H1 (cell line): ENCODE results near the gene ISOC2. TPM values are rescaled to one million over a fixed set of nuclear protein-coding genes. Genes with fewer than 3 reads are reported as not detected.

ENCODE experiments used
- CBX8 ChIP-seq: fragments of 300-800, 300-1000 bp; sonication (generic); IDR thresholded peaks from 2 replicates; pipeline ENCODE4 v1.7.1; 2016; ENCODE audit warnings: low read depth, low read length, borderline replicate concordance
- EP300 ChIP-seq, 2 experiments: IDR thresholded peaks; 1 replicate in 1 of 2; 2 replicates in 1 of 2; pipeline ENCODE4 v1.6.1; 2011 to 2012; ENCODE audit warnings: low read depth in 2 of 2, low read length in 2 of 2, mild to moderate bottlenecking in 2 of 2, borderline replicate concordance in 1 of 2, inconsistent platforms in 1 of 2, moderate library complexity in 1 of 2
- HDAC6 ChIP-seq: IDR thresholded peaks from one replicate; pipeline ENCODE4 v1.7.1; 2012; ENCODE audit warnings: low read depth, mild to moderate bottlenecking, inconsistent platforms, low read length, moderate library complexity
- JUND ChIP-seq: IDR thresholded peaks from 2 replicates; pipeline ENCODE4 v1.6.1; 2011; ENCODE audit warnings: mild to moderate bottlenecking, improper control_type of control experiment, low read length
- SIX5 ChIP-seq: IDR thresholded peaks from 2 replicates; pipeline ENCODE4 v1.6.1; 2011; ENCODE audit warnings: mild to moderate bottlenecking, low read depth, low read length
- YY1 ChIP-seq: IDR thresholded peaks from 2 replicates; pipeline ENCODE4 v1.6.1; 2011; ENCODE audit warnings: low read depth, mild to moderate bottlenecking, low read length
- polyA plus RNA-seq, 7 experiments: library from polyadenylated mRNA; depleted of rRNA in 3 of 7; stranded (reverse) in 5 of 7; unstranded in 2 of 7; fragments of >200 nt in 5 of 7; fragments of 200-250 nt in 2 of 7; gene quantifications; 1 replicate in 5 of 7; 2 replicates in 1 of 7; 4 replicates in 1 of 7; pipeline versions ENCODE4 v1.2.1 to v1.2.3, GENCODE V29; 2011 to 2013; ENCODE audit warnings: missing spikeins in 2 of 7, mixed read lengths in 2 of 7
- total RNA-seq: library from RNA; stranded (reverse); fragmentation: NEBNext Ultra II Directional; extraction: Animal tissue kit (Norgen Biotek cat#: 25700); gene quantifications from 2 replicates; pipeline ENCODE4 v1.2.1, GENCODE V29; 2021
- TF ChIP-seq, protein P1 (sequence below): fragments of 300-600 bp; sonication (generic); IDR thresholded peaks from 2 replicates; pipeline ENCODE4 v1.7.1; 2012; ENCODE audit warnings: low read length, moderate library complexity, mild to moderate bottlenecking, inconsistent platforms; ENCODE audit not compliant: insufficient replicate concordance

Gene ISOC2
- total and polyA plus RNA-seq, 2 of the 8 experiments (the other 6 are each of a cell fraction or from before 2014, with no cell fraction given), result 96.9 to 152 TPM

DNA sequence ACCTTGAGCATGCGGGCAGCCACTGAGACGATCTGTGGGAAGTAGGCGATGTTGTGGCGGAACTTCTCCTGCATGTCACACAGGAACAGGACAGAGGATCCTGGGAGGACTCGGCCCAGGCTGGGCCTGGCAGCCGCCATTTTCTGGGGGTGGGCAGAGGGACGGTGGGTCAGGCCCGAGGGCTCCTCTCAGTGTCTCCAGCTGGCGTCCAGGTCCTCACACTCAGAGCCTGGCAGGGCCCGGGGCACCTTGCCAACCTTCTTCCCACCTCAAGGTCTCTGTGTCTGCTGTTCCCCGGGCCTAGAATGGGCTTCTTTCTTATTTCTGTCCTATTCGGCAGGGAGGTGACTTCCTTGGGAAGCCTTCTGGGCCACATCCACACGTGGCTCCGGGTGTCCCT, 5.1 kb downstream of the ISOC2 start (continued):
- TF ChIP-seq, protein P1, sequence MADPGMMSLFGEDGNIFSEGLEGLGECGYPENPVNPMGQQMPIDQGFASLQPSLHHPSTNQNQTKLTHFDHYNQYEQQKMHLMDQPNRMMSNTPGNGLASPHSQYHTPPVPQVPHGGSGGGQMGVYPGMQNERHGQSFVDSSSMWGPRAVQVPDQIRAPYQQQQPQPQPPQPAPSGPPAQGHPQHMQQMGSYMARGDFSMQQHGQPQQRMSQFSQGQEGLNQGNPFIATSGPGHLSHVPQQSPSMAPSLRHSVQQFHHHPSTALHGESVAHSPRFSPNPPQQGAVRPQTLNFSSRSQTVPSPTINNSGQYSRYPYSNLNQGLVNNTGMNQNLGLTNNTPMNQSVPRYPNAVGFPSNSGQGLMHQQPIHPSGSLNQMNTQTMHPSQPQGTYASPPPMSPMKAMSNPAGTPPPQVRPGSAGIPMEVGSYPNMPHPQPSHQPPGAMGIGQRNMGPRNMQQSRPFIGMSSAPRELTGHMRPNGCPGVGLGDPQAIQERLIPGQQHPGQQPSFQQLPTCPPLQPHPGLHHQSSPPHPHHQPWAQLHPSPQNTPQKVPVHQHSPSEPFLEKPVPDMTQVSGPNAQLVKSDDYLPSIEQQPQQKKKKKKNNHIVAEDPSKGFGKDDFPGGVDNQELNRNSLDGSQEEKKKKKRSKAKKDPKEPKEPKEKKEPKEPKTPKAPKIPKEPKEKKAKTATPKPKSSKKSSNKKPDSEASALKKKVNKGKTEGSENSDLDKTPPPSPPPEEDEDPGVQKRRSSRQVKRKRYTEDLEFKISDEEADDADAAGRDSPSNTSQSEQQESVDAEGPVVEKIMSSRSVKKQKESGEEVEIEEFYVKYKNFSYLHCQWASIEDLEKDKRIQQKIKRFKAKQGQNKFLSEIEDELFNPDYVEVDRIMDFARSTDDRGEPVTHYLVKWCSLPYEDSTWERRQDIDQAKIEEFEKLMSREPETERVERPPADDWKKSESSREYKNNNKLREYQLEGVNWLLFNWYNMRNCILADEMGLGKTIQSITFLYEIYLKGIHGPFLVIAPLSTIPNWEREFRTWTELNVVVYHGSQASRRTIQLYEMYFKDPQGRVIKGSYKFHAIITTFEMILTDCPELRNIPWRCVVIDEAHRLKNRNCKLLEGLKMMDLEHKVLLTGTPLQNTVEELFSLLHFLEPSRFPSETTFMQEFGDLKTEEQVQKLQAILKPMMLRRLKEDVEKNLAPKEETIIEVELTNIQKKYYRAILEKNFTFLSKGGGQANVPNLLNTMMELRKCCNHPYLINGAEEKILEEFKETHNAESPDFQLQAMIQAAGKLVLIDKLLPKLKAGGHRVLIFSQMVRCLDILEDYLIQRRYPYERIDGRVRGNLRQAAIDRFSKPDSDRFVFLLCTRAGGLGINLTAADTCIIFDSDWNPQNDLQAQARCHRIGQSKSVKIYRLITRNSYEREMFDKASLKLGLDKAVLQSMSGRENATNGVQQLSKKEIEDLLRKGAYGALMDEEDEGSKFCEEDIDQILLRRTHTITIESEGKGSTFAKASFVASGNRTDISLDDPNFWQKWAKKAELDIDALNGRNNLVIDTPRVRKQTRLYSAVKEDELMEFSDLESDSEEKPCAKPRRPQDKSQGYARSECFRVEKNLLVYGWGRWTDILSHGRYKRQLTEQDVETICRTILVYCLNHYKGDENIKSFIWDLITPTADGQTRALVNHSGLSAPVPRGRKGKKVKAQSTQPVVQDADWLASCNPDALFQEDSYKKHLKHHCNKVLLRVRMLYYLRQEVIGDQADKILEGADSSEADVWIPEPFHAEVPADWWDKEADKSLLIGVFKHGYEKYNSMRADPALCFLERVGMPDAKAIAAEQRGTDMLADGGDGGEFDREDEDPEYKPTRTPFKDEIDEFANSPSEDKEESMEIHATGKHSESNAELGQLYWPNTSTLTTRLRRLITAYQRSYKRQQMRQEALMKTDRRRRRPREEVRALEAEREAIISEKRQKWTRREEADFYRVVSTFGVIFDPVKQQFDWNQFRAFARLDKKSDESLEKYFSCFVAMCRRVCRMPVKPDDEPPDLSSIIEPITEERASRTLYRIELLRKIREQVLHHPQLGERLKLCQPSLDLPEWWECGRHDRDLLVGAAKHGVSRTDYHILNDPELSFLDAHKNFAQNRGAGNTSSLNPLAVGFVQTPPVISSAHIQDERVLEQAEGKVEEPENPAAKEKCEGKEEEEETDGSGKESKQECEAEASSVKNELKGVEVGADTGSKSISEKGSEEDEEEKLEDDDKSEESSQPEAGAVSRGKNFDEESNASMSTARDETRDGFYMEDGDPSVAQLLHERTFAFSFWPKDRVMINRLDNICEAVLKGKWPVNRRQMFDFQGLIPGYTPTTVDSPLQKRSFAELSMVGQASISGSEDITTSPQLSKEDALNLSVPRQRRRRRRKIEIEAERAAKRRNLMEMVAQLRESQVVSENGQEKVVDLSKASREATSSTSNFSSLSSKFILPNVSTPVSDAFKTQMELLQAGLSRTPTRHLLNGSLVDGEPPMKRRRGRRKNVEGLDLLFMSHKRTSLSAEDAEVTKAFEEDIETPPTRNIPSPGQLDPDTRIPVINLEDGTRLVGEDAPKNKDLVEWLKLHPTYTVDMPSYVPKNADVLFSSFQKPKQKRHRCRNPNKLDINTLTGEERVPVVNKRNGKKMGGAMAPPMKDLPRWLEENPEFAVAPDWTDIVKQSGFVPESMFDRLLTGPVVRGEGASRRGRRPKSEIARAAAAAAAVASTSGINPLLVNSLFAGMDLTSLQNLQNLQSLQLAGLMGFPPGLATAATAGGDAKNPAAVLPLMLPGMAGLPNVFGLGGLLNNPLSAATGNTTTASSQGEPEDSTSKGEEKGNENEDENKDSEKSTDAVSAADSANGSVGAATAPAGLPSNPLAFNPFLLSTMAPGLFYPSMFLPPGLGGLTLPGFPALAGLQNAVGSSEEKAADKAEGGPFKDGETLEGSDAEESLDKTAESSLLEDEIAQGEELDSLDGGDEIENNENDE, result no peak
- TF ChIP-seq JUND (no peak), CBX8 (no peak), SIX5 (no peak), EP300 (IDR thresholded peaks at IDR 0.05; ENCODE audit: borderline replicate concordance in 1 of 2, low read depth in 2 of 2, low read length in 2 of 2) (no peak), YY1 (no peak), HDAC6 (no peak)
- TF ChIP-seq, all 59 proteins: peak for 0
